HG02970 (cell line): ENCODE results near the gene HIPK2.

Experiments used
- ATAC-seq: cut with Tn5 transposase; IDR thresholded peaks from one replicate; pipeline ENCODE4 v1.9.1; 2021; ENCODE audit warnings: mild to moderate bottlenecking, moderate library complexity, moderate number of reproducible peaks; ENCODE audit not compliant: unreplicated experiment, low FRiP score

The HIPK2 gene

DNA sequence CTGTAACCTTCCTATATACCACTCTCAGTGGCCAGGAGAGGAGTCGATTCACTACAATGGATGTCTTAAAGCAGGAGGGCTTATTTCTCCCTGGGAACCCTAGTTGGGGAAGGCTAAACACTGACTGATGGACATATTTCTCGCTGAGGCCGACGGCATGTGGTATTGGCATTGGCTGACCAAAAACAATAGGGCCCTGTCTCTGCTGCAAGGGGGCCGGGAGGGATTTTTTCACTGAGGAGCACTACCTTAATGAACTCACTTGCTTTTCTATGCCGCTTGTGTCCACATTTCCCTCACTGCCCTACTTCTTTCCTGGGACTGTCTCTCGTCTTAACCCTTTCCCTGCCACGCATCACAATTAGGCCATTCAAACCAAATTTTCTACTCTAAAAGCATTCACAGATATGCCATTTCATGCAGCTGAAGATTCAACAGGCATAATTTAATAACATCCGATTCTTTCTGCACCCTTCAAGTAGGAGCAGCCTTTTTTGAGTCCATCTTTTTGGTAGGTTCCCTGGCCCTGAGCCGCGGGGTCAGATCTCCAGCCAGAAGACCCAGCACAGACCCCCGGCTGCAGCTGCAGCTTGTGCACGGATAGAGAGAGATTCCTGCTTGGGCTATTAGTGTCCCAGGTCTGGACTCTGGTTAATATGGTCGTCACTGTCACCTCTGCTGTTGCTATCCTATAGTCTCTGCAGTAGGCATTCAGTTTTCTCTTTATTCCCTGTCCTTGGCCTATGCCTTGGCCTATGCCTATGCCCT lies 118.7 kb downstream of the HIPK2 start:
- no peak for ATAC-seq

DNA sequence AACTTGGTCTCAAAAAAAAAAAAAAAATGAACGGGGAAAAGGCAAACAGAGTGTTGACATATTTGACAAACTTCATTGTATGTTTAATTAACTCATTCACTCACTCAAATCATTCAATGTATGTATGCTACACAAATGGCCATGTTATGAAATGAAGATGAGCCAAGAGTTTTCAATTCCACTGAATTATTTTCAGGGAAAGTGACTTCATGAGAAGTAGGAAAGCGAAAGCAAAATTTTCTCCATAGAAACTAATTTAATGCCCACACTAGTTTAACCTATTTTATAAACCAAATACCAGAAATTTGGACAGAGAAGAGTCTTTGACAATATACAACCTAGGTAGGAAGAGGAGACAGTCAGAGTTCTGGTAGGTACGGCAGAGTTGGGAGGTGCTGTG lies 119.5 kb downstream of the HIPK2 start:
- ATAC-seq = no peak

DNA sequence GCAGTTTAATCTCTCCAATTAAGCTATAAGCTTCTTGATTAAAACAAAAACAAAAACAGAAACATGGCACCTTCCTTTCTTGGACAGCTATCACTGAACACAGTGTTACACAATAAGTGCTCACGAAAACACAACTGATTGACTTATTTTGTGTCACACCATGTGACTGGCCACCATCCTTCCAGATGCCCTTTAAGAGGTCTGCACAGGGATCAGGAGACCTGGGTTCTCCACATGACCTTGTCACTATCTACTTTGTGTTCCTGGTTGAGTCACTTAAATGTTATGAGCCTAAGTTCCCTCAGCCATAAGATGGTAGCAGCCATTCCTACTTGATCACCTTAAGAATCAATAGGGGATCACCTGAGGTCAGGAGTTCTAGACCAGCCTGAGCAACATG lies 120.1 kb downstream of the HIPK2 start:
- no peak for ATAC-seq

DNA sequence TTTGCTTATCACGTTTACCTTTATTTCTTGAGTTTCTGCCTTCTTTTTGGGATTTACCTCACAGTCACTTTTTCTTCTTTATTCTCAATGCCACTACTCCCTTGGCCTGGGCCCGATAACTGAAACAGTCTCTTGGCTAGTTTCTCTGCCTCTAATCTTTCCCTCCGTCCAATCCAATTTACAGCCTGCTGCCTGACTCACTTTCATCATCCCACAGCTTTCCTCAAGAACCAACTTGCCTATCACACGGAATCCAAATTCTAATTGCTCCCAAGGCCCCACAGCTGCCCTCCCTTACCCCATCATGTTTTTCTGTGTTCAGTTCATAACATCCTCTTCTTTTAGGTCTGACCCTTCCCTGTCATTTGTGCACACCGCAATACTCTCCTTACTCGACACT lies 121.4 kb downstream of the HIPK2 start:
- ATAC-seq = no peak

DNA sequence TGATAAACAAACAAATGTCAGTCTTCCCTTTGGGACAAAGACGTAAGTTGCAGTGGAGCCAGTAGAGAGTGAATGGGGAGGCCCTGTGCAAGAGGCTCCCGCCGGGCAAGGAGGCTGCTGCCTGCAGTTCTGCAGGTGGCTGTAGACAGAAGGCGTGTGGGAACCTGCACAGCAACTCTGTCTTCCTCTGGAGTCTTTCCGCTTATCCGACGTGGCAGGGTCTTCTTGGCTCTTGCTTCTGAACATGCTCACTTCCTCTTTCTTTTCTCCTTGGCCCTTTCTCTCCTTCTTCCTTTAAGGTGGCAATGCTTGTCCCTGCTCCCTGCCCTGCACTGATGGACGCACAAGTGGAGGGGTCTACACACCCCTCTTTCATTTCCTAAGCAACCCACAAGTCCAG lies 122.5 kb downstream of the HIPK2 start:
- no peak for ATAC-seq

DNA sequence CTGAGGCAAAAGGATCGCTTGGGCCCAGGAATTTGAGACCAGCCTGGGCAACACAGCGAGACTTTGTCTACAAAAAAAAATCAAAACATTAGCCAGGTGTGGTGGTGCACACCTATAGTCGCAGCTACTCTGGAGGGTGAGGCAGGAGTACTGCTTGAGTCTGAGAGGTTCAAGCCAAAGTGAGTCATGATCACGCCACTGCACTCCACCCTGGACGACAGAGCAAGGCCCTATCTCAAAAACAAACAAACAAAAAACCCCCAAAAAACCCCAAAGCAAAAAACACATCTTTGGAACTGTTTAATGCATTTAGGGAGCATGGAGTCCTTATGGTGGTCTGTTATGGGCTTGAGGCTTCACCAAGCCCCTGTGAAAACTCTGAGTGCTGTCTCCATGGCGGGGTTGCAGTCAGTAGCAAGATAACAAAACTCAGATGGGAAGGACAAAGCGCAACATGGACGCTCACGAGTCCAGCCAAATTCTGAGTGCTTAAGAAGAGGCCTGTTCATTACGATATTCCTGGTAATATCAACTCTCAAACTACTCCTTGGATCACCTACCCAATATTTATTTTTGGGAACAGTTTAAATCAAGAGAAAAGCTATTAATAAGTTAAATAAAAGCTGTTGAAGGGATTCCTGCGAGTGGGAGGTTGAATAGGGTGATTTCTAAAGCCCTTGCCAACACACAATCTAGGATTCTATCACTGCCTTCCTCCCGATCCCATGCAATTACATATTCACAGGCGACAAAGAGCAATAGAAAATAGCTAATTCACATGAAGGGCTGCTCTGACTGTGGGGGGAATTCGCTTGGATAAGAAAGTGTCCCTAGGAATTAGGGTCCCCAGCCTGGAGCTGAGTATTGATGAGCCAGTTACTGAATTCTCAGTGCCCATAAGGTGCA lies 123.3 kb downstream of the HIPK2 start:
- ATAC-seq = no peak

DNA sequence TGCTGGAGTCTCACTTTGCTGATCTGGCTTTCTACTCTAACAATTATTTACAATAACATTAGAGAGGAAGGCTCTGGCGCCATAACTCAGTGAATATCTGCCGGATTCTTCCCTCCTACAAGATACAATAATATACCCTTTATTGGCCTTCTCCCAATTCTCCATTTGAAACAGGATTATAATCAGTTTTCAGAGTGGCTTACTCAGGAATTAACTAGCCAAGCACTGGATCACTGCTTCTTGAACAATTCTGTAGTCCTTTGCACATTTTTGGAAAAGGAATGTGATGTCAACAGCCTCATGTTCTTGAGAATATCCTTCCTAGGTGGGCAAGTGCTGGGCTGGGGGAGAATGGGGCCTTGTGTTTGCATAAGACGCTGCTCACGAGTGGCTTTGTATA lies 125.9 kb downstream of the HIPK2 start:
- no peak for ATAC-seq

DNA sequence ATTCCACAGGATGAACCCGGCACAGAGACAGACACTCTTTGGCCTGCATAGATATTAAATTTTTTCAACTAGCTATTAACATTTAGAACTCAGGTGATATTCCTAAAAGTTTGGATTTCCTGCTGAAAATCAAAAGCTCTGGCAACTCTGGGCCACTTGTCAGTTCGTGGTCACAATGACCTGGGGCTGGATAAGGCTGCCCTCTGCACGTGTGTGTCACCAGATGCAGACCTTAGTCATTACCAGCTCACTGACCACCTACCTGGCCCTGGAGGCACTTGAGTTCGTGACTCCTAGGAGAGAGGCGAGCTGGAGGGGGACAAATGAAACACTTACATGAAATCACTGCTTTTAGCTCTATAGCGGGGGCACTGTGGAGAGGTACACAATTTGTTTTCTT lies 126.5 kb downstream of the HIPK2 start:
- no peak for ATAC-seq

DNA sequence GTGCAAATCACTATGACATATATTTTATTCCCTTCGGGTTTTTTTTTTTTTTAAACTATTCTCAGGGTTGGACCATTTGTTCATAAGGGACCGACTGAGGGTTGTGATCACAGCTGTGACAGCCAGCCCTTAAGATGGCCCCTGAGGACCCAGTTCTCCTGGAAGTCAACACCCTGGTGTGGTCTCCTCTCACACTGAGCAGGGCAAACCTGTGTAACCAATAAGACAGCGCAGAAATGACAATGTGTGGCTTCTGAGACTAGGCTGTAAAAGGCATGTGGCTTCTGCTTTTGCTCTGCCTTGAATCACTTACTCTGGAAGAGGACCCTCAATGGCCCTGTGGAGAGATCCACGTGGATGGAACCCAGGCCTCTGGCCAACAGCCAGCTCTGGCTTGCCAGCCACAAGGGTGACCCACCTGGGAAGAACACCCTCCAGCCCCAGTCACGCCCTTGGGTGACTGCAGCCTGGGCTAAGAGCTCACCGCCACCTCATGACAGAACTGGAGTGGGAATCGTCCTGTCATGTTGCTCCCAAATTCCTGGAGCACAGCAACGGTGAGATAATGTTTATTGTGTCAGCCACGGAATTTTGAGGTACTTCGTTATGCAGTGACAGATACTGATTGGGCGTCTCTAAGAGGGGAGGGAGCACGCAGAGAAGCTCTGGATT lies 127.2 kb downstream of the HIPK2 start:
- ATAC-seq = no peak

DNA sequence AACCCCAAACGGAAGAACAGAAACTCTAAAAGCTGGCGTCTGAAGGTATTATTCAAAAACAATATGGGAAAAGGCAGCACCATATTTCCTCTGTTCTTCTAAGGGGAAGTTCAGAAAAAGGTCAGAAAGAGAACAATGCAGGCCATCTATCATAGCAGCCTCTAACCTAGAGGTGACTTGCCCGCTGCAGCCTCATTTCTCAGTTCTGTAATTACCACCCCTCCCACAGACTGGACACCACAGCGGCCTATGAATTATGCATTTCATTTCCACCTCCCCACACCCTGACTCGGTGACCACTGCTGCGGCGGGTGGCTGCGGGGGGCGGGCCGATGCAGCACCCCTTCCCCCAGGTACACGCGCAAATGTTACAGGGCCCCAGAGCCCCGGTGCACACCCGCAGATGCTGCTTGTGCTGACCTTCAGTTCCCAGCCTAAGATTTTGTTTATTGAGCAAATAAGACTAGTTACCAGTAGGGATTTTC lies 128.8 kb downstream of the HIPK2 start:
- peak; percentile 77 for ATAC-seq

DNA sequence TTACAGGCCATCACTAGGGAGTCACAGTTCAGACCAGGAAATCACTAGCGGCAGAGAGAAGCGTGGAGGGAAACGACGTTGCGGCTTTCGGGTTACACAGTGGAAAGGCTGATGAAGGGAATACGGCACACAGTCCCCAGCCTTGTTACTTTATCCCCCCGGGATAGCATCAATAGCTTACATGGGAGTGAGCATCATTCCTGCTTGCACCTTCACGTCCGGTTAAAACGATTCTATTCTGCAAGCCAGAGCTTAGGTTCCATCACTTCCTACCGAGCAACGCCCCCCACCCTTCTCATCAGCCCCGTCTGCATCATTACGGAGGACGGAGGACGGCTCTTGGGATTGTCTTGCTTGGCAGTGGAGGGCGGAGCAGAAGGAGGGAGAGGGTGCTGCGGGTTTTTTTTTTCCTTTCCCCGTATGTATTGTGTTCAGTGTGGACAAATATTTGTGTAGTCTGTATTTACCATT lies 129.4 kb downstream of the HIPK2 start:
- no peak for ATAC-seq

DNA sequence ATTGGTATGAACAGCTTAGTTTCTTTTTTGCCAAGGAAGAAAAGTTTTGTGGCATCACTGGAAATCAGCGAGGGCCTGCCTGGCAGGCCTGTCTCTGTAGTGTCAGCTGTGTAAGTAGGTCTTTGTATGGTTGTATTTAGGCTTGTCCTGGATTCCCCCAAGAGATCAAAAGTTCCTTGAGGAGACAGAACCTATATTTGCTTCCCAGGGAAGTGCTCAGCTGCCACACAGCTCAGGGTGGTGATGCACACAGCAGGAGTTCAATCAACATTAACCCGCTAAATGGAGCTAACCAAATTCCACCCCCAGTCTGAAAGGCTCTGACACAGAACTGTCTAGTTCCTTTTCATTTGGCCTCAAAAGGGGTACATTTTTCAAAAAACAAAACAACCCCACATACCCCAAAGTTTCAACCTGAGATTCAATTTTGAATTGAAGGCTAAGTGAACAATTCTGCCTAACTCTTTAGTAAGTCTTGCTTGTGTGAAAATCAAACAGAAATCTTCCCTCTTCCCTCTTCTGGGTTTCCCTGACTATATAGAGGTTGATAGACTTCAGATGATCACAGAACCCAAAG lies 129.9 kb downstream of the HIPK2 start:
- ATAC-seq = no peak

DNA sequence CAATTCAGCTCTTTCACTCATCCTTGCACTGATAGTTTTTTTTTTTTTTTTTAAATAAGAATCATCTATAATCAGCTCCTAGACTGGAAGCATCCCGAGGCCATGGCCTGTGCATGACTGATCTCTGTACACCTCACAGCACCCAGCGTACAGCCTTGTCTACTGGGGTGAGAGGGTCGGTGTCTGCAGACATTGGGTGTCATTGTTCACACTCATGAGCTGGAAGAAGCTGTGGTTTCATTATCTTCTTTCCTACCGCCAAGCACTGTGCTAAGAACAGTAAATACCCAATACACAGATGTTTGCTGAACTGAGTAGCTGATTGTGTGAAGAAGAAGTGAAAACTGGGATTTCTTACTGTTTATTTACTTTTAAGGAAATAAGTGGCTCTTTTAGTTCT lies 130.7 kb downstream of the HIPK2 start:
- no peak for ATAC-seq

DNA sequence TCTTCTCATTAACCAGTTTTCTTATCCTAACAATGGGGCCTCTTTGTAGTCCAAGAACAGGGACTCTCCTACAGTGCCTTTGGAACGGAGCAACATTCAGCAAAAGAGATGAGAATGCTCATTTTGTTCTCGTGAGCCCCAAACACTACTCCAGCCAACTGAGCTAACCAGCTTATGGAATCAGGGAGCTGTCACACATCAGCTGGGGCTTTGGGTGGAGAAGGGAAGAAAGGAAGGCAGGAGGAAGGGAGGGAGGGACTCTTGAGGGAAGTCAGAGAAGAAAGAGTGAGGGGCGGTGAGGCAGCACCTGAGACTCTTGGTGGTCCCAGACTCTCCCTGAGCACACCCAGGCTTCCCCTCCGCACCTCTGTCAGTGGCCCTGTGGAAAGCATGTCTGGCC lies 131.2 kb downstream of the HIPK2 start:
- no peak for ATAC-seq

DNA sequence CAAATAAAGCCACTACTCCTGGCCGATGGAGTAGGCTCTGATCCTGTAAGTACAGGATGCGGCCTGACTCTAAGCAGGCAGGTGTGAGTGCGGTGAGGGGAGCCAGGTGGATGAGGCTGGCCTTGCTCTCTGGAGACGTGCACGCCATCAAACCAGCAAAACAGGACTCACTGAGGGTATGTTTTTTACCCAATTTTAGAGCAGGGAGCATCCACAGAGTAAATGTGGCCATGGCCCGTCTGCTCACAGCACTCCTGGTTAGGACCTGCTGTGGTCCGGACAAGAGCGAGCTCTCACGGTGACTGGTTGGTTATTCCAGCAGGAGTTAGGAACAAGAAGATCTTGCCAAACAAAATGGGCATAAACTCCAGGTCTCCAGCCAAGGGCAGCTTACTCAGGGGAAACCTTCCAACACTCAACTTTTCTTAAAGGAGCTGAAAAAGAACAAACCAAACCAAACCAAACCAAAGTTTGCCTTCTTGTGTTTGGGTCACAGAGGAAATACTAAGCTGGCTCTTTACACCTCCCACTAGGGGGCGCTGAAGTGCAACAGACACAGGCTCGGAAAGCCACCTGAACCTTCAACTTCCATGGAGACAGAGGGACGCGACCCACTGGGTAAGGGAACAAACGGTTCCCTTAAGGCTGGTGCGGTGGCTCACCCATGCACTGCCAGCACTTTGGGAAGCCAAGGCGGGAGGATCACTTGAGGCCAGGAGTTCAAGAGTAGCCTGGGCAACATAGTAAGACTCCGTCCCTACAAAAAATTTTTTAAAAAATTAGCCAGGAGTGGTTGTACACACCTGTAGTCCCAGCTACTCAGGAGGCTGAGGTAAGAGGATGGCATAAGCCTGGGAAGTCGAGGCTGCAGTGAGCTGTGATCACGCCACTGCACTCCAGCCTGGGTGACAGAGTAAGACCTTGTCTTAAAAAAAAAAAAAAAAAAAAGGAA lies 131.9 kb downstream of the HIPK2 start:
- no peak for ATAC-seq

DNA sequence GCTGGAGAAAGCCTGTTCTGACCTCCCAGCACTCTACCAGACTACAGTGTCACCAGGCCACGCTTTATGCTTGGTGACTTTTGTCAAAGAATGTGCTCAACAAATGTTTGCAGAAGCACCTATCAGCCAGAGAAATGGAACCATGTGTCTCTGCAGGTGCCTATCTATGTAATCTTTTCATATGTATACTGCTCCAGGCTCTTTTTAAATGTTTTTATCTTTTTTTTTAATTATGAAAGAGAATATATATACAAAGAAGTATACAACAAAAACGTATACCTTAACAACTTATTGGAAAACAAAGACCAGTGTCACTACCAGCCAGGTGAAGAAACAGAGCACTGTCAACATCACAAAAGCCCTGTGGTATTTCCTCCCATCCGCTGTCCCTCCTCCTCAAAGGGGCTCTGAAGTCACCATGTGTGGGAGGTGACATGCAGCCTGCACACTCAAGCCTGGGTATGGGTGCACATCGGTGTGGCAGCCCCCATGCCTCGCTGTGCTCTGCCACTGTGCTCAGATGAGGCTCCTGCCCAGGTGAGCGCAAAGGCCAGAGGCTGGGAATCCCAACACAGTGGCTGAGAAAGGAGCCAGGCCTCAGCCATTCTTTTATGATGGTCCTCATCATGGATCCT lies 133.7 kb downstream of the HIPK2 start:
- no peak for ATAC-seq

DNA sequence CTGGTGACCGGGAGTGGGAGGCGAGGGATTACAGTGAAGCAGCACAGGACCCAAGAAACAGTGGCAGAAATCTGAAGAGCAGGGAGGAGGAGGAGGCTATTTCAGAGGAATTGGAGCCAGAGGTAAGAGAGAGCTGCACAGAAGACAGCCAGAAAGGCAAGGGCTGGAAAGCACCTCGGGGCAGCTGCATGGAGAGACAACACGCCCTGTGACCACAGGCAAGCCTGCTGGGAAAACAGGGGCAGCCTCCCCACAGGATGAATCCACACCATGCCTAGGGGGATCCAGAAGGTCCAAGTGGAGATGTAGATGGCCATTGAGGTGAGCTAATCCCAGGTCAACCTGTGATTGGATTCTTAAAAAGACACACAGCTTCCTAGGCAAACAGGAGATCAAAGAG lies 135.5 kb downstream of the HIPK2 start:
- ATAC-seq = no peak

DNA sequence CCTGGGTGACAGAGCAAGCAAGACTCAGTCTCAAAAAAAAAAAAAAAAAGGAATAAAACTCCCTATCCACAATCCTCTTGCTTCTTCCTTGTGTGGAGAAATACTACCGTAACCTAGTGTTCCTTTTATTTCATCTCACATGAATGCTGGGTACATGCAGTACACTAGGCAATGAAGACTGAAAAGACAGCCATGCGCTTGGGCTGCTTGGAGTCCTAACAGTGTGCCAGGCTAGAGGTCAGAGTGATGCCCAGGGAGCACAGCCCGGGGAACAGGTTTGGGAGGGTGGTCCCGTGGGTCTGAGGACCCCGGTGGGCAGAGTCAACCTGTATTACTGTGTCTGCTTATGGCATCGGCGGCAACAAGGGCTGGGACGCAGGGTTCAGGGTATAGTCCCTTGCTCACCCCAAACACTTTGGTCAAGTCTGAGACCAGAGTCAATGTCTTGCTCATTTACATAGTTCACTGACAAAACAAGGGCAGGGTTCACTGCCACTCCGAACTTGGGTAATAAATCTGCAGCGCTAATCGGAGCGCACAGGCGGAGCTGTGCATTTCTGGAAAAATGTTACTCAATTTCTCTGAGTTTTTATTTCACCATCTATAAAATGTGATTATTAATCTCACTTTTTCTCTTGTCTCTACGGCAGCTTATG lies 136.3 kb downstream of the HIPK2 start:
- ATAC-seq = no peak

DNA sequence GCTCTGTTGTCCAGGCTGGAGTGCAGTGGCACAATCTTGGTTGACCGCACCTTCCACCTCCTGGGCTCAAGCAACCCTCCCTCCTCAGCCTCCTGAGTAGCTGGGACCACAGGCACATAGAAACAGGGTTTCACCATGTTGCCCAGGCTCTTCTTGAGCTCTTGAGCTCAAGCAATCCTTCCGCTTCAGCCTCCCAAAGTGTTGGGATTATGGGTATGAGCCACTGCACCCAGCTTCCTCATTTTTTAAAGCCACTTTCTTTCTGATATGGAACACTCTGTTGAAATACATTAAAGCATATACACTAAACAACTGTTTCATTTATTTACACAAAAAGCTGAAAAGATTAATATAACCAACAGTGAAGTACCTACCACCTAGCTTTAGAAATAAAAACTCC lies 137.1 kb downstream of the HIPK2 start:
- no peak for ATAC-seq
